NCI-H1694 (cell line): ENCODE data around the gene TK2.
"Not testable (repeated sequence)": the region's sequence is repeated elsewhere in the genome, so short reads cannot be mapped to it uniquely, and the experiment has no call there.

Source experiments
- DNase-seq: peaks from one replicate; lab custom pipeline; 2025; lab: John Stamatoyannopoulos, UW

TK2 gene

GRCh38 chr16:66519482-66520373, 30.2 kb downstream of the TK2 start:
- no peak for DNase-seq

- no peak for DNase-seq
These were observed 32.2 kb downstream of the TK2 start for GRCh38 chr16:66517586-66518263.

GRCh38 chr16:66516808-66517585, 32.9 kb downstream of the TK2 start:
- DNase-seq = no peak

- DNase-seq = no peak
These were observed 33.5 kb downstream of the TK2 start for GRCh38 chr16:66516509-66516807.

GRCh38 chr16:66515596-66516508, 34.1 kb downstream of the TK2 start:
- DNase-seq = no peak

GRCh38 chr16:66514980-66515595, 34.8 kb downstream of the TK2 start:
- DNase-seq = not testable (repeated sequence)

GRCh38 chr16:66514391-66514790, 35.5 kb downstream of the TK2 start:
- DNase-seq = not testable (repeated sequence)

- no peak for DNase-seq
These were observed 36.7 kb downstream of the TK2 start for GRCh38 chr16:66513111-66513723.

GRCh38 chr16:66512272-66513110, 37.4 kb downstream of the TK2 start:
- DNase-seq = no peak

GRCh38 chr16:66511602-66512271, 38.2 kb downstream of the TK2 start:
- peak; percentile 12 for DNase-seq

- DNase-seq = no peak
These were observed 39.0 kb downstream of the TK2 start for GRCh38 chr16:66510711-66511601.

- no peak for DNase-seq
These were observed 39.6 kb downstream of the TK2 start for GRCh38 chr16:66510298-66510697.

GRCh38 chr16:66509576-66509975, 40.3 kb downstream of the TK2 start:
- no peak for DNase-seq

- no peak for DNase-seq
These were observed 40.9 kb downstream of the TK2 start for GRCh38 chr16:66508914-66509496.

- no peak for DNase-seq
These were observed 41.5 kb downstream of the TK2 start for GRCh38 chr16:66508248-66508913.

- DNase-seq = no peak
These were observed 42.1 kb downstream of the TK2 start for GRCh38 chr16:66507731-66508239.

- DNase-seq = no peak
These were observed 46.3 kb downstream of the TK2 start for GRCh38 chr16:66503612-66504011.
